GM12878 (cell line): ENCODE results near the gene MROH7.

Experiments used
- CHD1 ChIP-seq: IDR thresholded peaks from 2 replicates; pipeline ENCODE4 v1.6.1; 2012; ENCODE audit warnings: low read depth, low read length, improper control_type of control experiment
- CTCF ChIP-seq, 3 experiments: IDR thresholded peaks in 2 of 3; conservative IDR thresholded peaks in 1 of 3; 2 replicates each; pipeline ENCODE4 v1.5.1; 2011; ENCODE audit warnings: low read depth in 3 of 3, low read length in 3 of 3, mild to moderate bottlenecking in 3 of 3, control low read depth in 2 of 3, moderate library complexity in 2 of 3, inconsistent platforms in 1 of 3, mixed read lengths in 1 of 3; ENCODE audit not compliant: control insufficient read depth in 2 of 3, insufficient read depth in 1 of 3; ENCODE audit errors: extremely low read depth in 1 of 3

- TF ChIP-seq CTCF (IDR thresholded peaks at IDR 0.05 in 2 of 3, conservative IDR thresholded peaks at IDR 0.05 in 1 of 3; ENCODE audit: control insufficient read depth in 2 of 3, extremely low read depth in 1 of 3, insufficient read depth in 1 of 3, low read depth in 3 of 3, low read length in 3 of 3) (no peak), CHD1 (no peak)
Observed at GRCh38 chr1:54667797-54668196, 26.2 kb downstream of the MROH7 start.
